Measurements from ENCODE around the gene RGS10. TPM values are rescaled to one million over a fixed set of nuclear protein-coding genes. Genes with fewer than 3 reads are reported as not detected.

RGS10 gene
- total and polyA plus RNA-seq, 9 of the 15 experiments (the other 6 are each of a cell fraction or from before 2014, with no cell fraction given): 31.9 to 123 (median 62.1) TPM

DNA sequence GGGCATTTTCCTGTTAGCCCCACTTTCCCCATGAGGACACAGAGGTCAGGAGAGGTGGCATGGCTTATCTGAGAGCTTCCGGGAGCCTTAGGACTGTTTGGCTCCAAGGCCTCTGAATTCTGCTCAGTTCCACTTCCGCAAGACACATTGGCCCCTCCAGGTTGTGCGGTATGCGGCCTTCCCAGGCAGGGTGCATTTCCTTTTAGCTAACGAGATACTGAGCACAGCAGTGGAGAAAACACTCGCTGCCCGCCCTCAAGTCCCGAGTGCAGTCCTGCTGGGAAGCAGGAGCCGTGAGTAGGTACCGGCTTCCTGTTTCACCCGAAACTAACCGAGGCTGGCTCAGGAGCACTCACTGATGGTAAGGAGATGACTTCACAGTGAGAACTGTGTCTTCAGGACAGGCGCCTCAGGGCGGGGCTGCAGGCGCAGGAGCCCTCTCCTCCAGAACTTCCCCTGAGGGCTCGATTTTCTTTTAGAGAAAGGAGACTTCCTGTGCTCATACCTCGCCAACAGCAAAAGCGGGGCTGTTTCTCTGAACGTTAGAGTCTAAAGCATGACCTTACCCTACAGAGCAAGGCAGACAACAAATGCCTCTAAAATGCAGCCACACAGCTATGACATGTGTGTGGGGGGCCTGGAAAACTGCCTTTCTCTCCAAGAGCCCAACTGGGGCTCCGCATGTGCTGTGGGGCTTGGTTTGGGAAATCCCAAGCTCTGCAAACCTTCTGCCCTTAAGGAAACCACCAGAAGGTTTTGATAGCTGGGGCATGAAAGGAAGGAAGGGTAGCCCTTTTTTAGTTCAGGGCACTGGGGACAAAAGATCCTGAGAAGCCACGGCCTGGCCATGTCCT lies 25.9 kb downstream of the RGS10 start (continued):
- TF ChIP-seq SPI1 (IDR thresholded peaks at IDR 0.05; ENCODE audit: borderline replicate concordance, low read depth, low read length): 0 out of 2 replicates have a peak, but pooled peaks have one; percentile 39
- TF ChIP-seq, protein P1, sequence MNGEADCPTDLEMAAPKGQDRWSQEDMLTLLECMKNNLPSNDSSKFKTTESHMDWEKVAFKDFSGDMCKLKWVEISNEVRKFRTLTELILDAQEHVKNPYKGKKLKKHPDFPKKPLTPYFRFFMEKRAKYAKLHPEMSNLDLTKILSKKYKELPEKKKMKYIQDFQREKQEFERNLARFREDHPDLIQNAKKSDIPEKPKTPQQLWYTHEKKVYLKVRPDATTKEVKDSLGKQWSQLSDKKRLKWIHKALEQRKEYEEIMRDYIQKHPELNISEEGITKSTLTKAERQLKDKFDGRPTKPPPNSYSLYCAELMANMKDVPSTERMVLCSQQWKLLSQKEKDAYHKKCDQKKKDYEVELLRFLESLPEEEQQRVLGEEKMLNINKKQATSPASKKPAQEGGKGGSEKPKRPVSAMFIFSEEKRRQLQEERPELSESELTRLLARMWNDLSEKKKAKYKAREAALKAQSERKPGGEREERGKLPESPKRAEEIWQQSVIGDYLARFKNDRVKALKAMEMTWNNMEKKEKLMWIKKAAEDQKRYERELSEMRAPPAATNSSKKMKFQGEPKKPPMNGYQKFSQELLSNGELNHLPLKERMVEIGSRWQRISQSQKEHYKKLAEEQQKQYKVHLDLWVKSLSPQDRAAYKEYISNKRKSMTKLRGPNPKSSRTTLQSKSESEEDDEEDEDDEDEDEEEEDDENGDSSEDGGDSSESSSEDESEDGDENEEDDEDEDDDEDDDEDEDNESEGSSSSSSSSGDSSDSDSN (IDR thresholded peaks at IDR 0.05; ENCODE audit: borderline replicate concordance in 1 of 2, low read depth in 2 of 2, low read length in 2 of 2): no peak
- TF ChIP-seq PTBP1 (IDR thresholded peaks at IDR 0.05; ENCODE audit: low read depth, low read length): no peak
- TF ChIP-seq ZNF589 (CRISPR knock-in tag; IDR thresholded peaks at IDR 0.05; ENCODE audit: low read depth): no peak
- no peak for TF ChIP-seq CHD4 (IDR thresholded peaks at IDR 0.05; ENCODE audit: insufficient read depth, insufficient replicate concordance, low read depth, low read length, poor library complexity, severe bottlenecking)
- no peak for TF ChIP-seq ETS2 (tag; IDR thresholded peaks at IDR 0.05; ENCODE audit: borderline replicate concordance, poor library complexity, severe bottlenecking)
- no peak for TF ChIP-seq ADNP (tag; IDR thresholded peaks at IDR 0.05)
- TF ChIP-seq, protein P2, sequence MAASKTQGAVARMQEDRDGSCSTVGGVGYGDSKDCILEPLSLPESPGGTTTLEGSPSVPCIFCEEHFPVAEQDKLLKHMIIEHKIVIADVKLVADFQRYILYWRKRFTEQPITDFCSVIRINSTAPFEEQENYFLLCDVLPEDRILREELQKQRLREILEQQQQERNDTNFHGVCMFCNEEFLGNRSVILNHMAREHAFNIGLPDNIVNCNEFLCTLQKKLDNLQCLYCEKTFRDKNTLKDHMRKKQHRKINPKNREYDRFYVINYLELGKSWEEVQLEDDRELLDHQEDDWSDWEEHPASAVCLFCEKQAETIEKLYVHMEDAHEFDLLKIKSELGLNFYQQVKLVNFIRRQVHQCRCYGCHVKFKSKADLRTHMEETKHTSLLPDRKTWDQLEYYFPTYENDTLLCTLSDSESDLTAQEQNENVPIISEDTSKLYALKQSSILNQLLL (CRISPR knock-in tag; IDR thresholded peaks at IDR 0.05; ENCODE audit: borderline replicate concordance): no peak
- TF ChIP-seq KLF6 (CRISPR knock-in tag; IDR thresholded peaks at IDR 0.05; ENCODE audit: borderline replicate concordance): no peak
- TF ChIP-seq HDAC2 (IDR thresholded peaks at IDR 0.05): no peak
- TF ChIP-seq, protein P3, sequence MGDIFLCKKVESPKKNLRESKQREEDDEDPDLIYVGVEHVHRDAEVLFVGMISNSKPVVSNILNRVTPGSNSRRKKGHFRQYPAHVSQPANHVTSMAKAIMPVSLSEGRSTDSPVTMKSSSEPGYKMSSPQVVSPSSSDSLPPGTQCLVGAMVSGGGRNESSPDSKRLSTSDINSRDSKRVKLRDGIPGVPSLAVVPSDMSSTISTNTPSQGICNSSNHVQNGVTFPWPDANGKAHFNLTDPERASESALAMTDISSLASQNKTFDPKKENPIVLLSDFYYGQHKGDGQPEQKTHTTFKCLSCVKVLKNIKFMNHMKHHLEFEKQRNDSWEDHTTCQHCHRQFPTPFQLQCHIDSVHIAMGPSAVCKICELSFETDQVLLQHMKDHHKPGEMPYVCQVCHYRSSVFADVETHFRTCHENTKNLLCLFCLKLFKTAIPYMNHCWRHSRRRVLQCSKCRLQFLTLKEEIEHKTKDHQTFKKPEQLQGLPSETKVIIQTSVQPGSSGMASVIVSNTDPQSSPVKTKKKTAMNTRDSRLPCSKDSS (IDR thresholded peaks at IDR 0.05; ENCODE audit: low read depth, partially characterized antibody): no peak
- TF ChIP-seq FUS (optimal IDR thresholded peaks at IDR 0.05; ENCODE audit: low read depth, low read length): no peak
- TF ChIP-seq ATF1 (CRISPR knock-in tag; IDR thresholded peaks at IDR 0.05): no peak
- peak; percentile 13; the same call in 1 of the 2 replicates for TF ChIP-seq ATF1 (tag; IDR thresholded peaks at IDR 0.05)
- no peak for TF ChIP-seq ZZZ3 (IDR thresholded peaks at IDR 0.05)
- no peak for TF ChIP-seq ZNF707 (CRISPR knock-in tag; conservative IDR thresholded peaks at IDR 0.05)
- no peak for TF ChIP-seq MIER1 (IDR thresholded peaks at IDR 0.05; ENCODE audit: low read depth)
- no peak for TF ChIP-seq ZFP30 (CRISPR knock-in tag; IDR thresholded peaks at IDR 0.05; ENCODE audit: borderline replicate concordance)
- no peak for TF ChIP-seq SIRT6 (IDR thresholded peaks at IDR 0.05; ENCODE audit: low read depth, low read length)
- no peak for TF ChIP-seq ZNF717 (CRISPR knock-in tag; IDR thresholded peaks at IDR 0.05)
- TF ChIP-seq SUPT5H (IDR thresholded peaks at IDR 0.05): no peak
- no peak for TF ChIP-seq NFYB (IDR thresholded peaks at IDR 0.05; ENCODE audit: extremely low read depth, insufficient read length)
- no peak; a peak in 1 of 4 replicates for TF ChIP-seq MAZ (CRISPR knock-in tag; conservative IDR thresholded peaks at IDR 0.05 in 1 of 2, IDR thresholded peaks at IDR 0.05 in 1 of 2)
- TF ChIP-seq L3MBTL2 (IDR thresholded peaks at IDR 0.05): peak; percentile 48; the same call in 1 of the 2 replicates
